HCT116 (cell line): ENCODE data around the gene LRP11. TPM values are rescaled to one million over a fixed set of nuclear protein-coding genes. Genes with fewer than 3 reads are reported as not detected.
A peak's percentile ranks its signal among the peaks of the same experiment; 100 is the strongest.

Experiments
- ATAC-seq: fragments of 200-7000 bp; cut with Tn5 transposase; 2 replicates; pipeline ENCODE4 v1.9.1; 2020; ENCODE audit warnings: mild to moderate bottlenecking, moderate library complexity
- BruUV-seq: library from RNA; stranded (reverse); fragments of 400-500 nt; replicated peaks from 2 replicates; lab custom pipeline; 2021; lab: Mats Ljungman, UMichigan
- CTCF ChIA-PET: fragments of 300-600 bp; sonication (Branson Sonifier 250); formaldehyde crosslinking; loops from one replicate; lab custom pipeline; 2021; ENCODE audit warnings: antibody characterized with exemption; lab: Charles Lee
- POLR2A ChIA-PET: fragments of 300-600, 350-600 bp; sonication (Branson Sonifier 250); formaldehyde crosslinking; loops from one replicate; lab custom pipeline; 2021; ENCODE audit warnings: antibody characterized with exemption; lab: Charles Lee
- RAD21 ChIA-PET, 2 experiments: fragments of 300-600 bp; sonication (Branson Sonifier 250); formaldehyde crosslinking; loops; one replicate each; lab custom pipeline; 2023; ENCODE audit warnings: low total read pairs in 2 of 2; ENCODE audit not compliant: uncharacterized antibody in 2 of 2, unreplicated experiment in 2 of 2, low non-redundant PET in 1 of 2; lab: Charles Lee
- DNase-seq: peaks from one replicate; pipeline ENCODE4 v3.0.0-alpha.2; 2010; ENCODE audit warnings: low read depth, low spot score
- H2AFZ ChIP-seq: fragments of 200-600 bp; shearing (Covaris generic), sonication (generic); 2 replicates; pipeline ENCODE4 v1.6.1; 2017; ENCODE audit warnings: low read depth, mixed run types, mixed read lengths, antibody characterized with exemption, low read length; ENCODE audit not compliant: poor library complexity, severe bottlenecking
- H3K27ac ChIP-seq: 2 replicates; pipeline ENCODE4 v1.5.1; 2012; ENCODE audit warnings: low read depth, low read length
- H3K27me3 ChIP-seq: fragments of 200-600 bp; sonication (generic); 2 replicates; pipeline ENCODE4 v1.6.1; 2016; ENCODE audit warnings: mixed run types, low read length, mixed read lengths; ENCODE audit not compliant: insufficient read depth
- H3K36me3 ChIP-seq, 2 experiments: fragments of 200-500 bp in 1 of 2; fragments of 200-600 bp in 1 of 2; sonication (Bioruptor generic) in 1 of 2; sonication (generic) in 1 of 2; 2 replicates each; pipeline versions ENCODE4 v1.5.1 to v1.6.1; 2014 to 2016; ENCODE audit warnings: low read length in 2 of 2, inconsistent platforms in 1 of 2, mixed read lengths in 1 of 2, mixed run types in 1 of 2; ENCODE audit not compliant: insufficient read depth in 2 of 2, control insufficient read depth in 1 of 2
- H3K4me1 ChIP-seq, 2 experiments: fragments of 200-600 bp in 1 of 2; sonication (generic) in 1 of 2; 2 replicates each; pipeline versions ENCODE4 v1.5.1 to v1.6.1; 2012 to 2017; ENCODE audit warnings: low read length in 2 of 2, inconsistent platforms in 1 of 2, mild to moderate bottlenecking in 1 of 2, mixed read lengths in 1 of 2, mixed run types in 1 of 2, moderate library complexity in 1 of 2; ENCODE audit not compliant: insufficient read depth in 2 of 2, control insufficient read depth in 1 of 2
- H3K4me2 ChIP-seq: fragments of 200-600 bp; sonication (generic); 2 replicates; pipeline ENCODE4 v1.6.1; 2017; ENCODE audit warnings: mixed run types, low read length, mixed read lengths
- H3K4me3 ChIP-seq, 2 experiments: fragments of 200-600 bp in 1 of 2; sonication (generic) in 1 of 2; replicated peaks in 1 of 2; 2 replicates each; pipeline ENCODE4 v1.5.1; 2011 to 2016; ENCODE audit warnings: low read length in 2 of 2, control low read depth in 1 of 2, low read depth in 1 of 2, mild to moderate bottlenecking in 1 of 2, mixed read lengths in 1 of 2, mixed run types in 1 of 2
- H3K79me2 ChIP-seq: fragments of 200-600 bp; sonication (generic); 2 replicates; pipeline ENCODE4 v1.6.1; 2017; ENCODE audit warnings: mild to moderate bottlenecking, mixed run types, low read length, moderate library complexity, mixed read lengths; ENCODE audit not compliant: insufficient read depth
- H3K9ac ChIP-seq: fragments of 200-600 bp; sonication (generic); 2 replicates; pipeline ENCODE4 v1.6.1; 2016; ENCODE audit warnings: low read length, mixed read lengths
- H3K9me2 ChIP-seq: fragments of 200-600 bp; sonication (generic), shearing (Covaris generic); 2 replicates; pipeline ENCODE4 v1.6.1; 2017; ENCODE audit warnings: mixed run types, mild to moderate bottlenecking, moderate library complexity; ENCODE audit not compliant: insufficient read depth
- H3K9me3 ChIP-seq, 2 experiments: fragments of 200-500 bp in 1 of 2; fragments of 200-600 bp in 1 of 2; sonication (Bioruptor generic) in 1 of 2; sonication (generic) in 1 of 2; 2 replicates each; pipeline ENCODE4 v1.6.1; 2014 to 2017; ENCODE audit warnings: low read length in 2 of 2, mixed read lengths in 2 of 2, inconsistent platforms in 1 of 2, low read depth in 1 of 2, mild to moderate bottlenecking in 1 of 2, mixed run types in 1 of 2, moderate library complexity in 1 of 2; ENCODE audit not compliant: control insufficient read depth in 1 of 2, insufficient read depth in 1 of 2
- H4K20me1 ChIP-seq: fragments of 200-600 bp; sonication (generic), shearing (Covaris generic); 2 replicates; pipeline ENCODE4 v1.6.1; 2017; ENCODE audit warnings: mixed run types, mild to moderate bottlenecking, moderate library complexity; ENCODE audit not compliant: insufficient read depth
- CBX3 ChIP-seq: IDR thresholded peaks from 2 replicates; pipeline ENCODE4 v1.6.1; 2012; ENCODE audit warnings: low read depth
- CTCF ChIP-seq, 3 experiments: fragments of 200-600 bp in 1 of 3; sonication (generic) in 1 of 3; IDR thresholded peaks in 2 of 3; conservative IDR thresholded peaks in 1 of 3; 2 replicates each; pipeline ENCODE4 v1.5.1; 2012 to 2017; ENCODE audit warnings: low read depth in 2 of 3, low read length in 2 of 3, antibody characterized with exemption in 1 of 3, borderline replicate concordance in 1 of 3, control low read depth in 1 of 3, mild to moderate bottlenecking in 1 of 3, mixed read lengths in 1 of 3, mixed run types in 1 of 3, moderate library complexity in 1 of 3; ENCODE audit not compliant: insufficient read depth in 1 of 3
- EGR1 ChIP-seq: IDR thresholded peaks from 2 replicates; pipeline ENCODE4 v1.6.1; 2012; ENCODE audit warnings: low read depth
- ELF1 ChIP-seq: IDR thresholded peaks from 2 replicates; pipeline ENCODE4 v1.6.1; 2012; ENCODE audit warnings: low read depth, borderline replicate concordance
- EZH2 ChIP-seq: fragments of 200-600 bp; sonication (generic); IDR thresholded peaks from 2 replicates; pipeline ENCODE4 v1.6.1; 2017; ENCODE audit warnings: antibody characterized with exemption, mixed run types
- FOSL1 ChIP-seq: IDR thresholded peaks from 2 replicates; pipeline ENCODE4 v1.6.1; 2012; ENCODE audit warnings: low read depth
- JUND ChIP-seq: IDR thresholded peaks from 2 replicates; pipeline ENCODE4 v1.6.1; 2012
- POLR2A ChIP-seq: IDR thresholded peaks from 2 replicates; pipeline ENCODE4 v1.7.0; 2011; ENCODE audit warnings: borderline replicate concordance; ENCODE audit not compliant: insufficient read depth, insufficient read length; ENCODE audit errors: extremely low read depth
- POLR2AphosphoS5 ChIP-seq: IDR thresholded peaks from 2 replicates; pipeline ENCODE4 v1.6.1; 2011; ENCODE audit warnings: mild to moderate bottlenecking, low read depth, low read length, moderate library complexity
- RAD21 ChIP-seq: IDR thresholded peaks from 2 replicates; pipeline ENCODE4 v1.6.1; 2012; ENCODE audit warnings: low read depth, mild to moderate bottlenecking
- REST ChIP-seq: IDR thresholded peaks from 2 replicates; pipeline ENCODE4 v1.6.1; 2012; ENCODE audit warnings: low read depth
- SIN3A ChIP-seq: IDR thresholded peaks from 2 replicates; pipeline ENCODE4 v1.6.1; 2012; ENCODE audit warnings: low read depth
- SP1 ChIP-seq: IDR thresholded peaks from 2 replicates; pipeline ENCODE4 v1.6.1; 2012; ENCODE audit warnings: low read depth
- SRF ChIP-seq: IDR thresholded peaks from 2 replicates; pipeline ENCODE4 v1.6.1; 2012; ENCODE audit warnings: low read depth
- TCF7L2 ChIP-seq: IDR thresholded peaks from 2 replicates; pipeline ENCODE4 v1.7.0; 2011; ENCODE audit warnings: borderline replicate concordance, inconsistent platforms; ENCODE audit not compliant: insufficient read depth, insufficient read length; ENCODE audit errors: extremely low read depth
- ZNF274 ChIP-seq: fragments of 200-500 bp; sonication (Bioruptor generic); IDR thresholded peaks from 2 replicates; pipeline ENCODE4 v1.6.1; 2014; ENCODE audit warnings: mild to moderate bottlenecking, low read depth, low read length, inconsistent platforms
- intact Hi-C: fragments of 100-400 bp; cut with micrococcal nuclease; formaldehyde crosslinking; loops from 2 replicates; pipeline ENCODE4 v1.10.0; 2022
- total RNA-seq: library from RNA; stranded (reverse); gene quantifications from one replicate; pipeline ENCODE4 v1.2.1, GENCODE V29; 2021; ENCODE audit not compliant: unreplicated experiment

LRP11 gene
- total RNA-seq, 1 experiment from 2014 or later: 27.8 TPM

GRCh38 chr6:149821492-149821891, 42.7 kb downstream of the LRP11 start (continued):
- TF ChIP-seq SIN3A: no peak
- no peak for TF ChIP-seq POLR2A
- no peak for TF ChIP-seq POLR2AphosphoS5
- no peak for TF ChIP-seq SP1
- no peak for TF ChIP-seq JUND
- TF ChIP-seq FOSL1: no peak
- no peak for TF ChIP-seq ELF1

- intact Hi-C loops: no loop called here
- ChIA-PET RAD21 (interaction anchor here in 1 of 2 experiments (0.7 kb wide), 1 partner anchor 16 kb away, joined by 4 read pairs; no protein-coding TSS in a partner anchor), POLR2A (no interaction called here)
Observed at GRCh38 chr6:149820506-149820905, 43.7 kb downstream of the LRP11 start.

GRCh38 chr6:149815788-149816187, 48.4 kb downstream of the LRP11 start:
- no TSS peak for BruUV-seq
- Histone ChIP-seq H3K4me1 (no peaks in the 10 kb centered on the region), H3K79me2 (no peaks in the 10 kb centered on the region), H2AFZ (no peak overlapping the region), H3K9ac (no peak overlapping the region), H3K9me2 (no peaks in the 10 kb centered on the region), H4K20me1 (no peaks in the 10 kb centered on the region), H3K9me3 (no peaks in the 10 kb centered on the region), H3K36me3 (peaks cover 1 to 3% of the 10 kb centered on the region in 2 experiments; a peak in 2 of 4 replicates), H3K27ac (no peak overlapping the region), H3K27me3 (no peaks in the 10 kb centered on the region), H3K4me3 (no peak overlapping the region), H3K4me2 (no peak overlapping the region)
- DNase-seq (no peak), ATAC-seq (no peak)
- intact Hi-C loops: no loop called here
- POLR2A ChIA-PET: no interaction called here
- RAD21 ChIA-PET: interaction anchor here in 1 of 2 experiments (0.7 kb wide), 1 partner anchor 62 kb away, joined by 3 read pairs; no protein-coding TSS in a partner anchor
- CTCF ChIA-PET: no interaction called here
- no peak for TF ChIP-seq SIN3A
- no peak for TF ChIP-seq ZNF274
- no peak for TF ChIP-seq JUND
- TF ChIP-seq SRF: no peak
- no peak for TF ChIP-seq EGR1
- TF ChIP-seq CTCF (IDR thresholded peaks at IDR 0.05 in 2 of 3, conservative IDR thresholded peaks at IDR 0.05 in 1 of 3; ENCODE audit: borderline replicate concordance in 1 of 3, insufficient read depth in 1 of 3, low read depth in 2 of 3, low read length in 2 of 3): no peak
- no peak for TF ChIP-seq POLR2AphosphoS5
- no peak for TF ChIP-seq REST
- TF ChIP-seq CBX3: no peak
- no peak for TF ChIP-seq EZH2

More at GRCh38 chr6:149820506-149820905, 43.7 kb downstream of the LRP11 start:
- Histone ChIP-seq H3K4me1 (no peaks in the 10 kb centered on the region), H3K9me3 (no peaks in the 10 kb centered on the region), H3K27ac (no peak overlapping the region), H3K79me2 (no peaks in the 10 kb centered on the region), H4K20me1 (no peaks in the 10 kb centered on the region), H3K4me2 (no peak overlapping the region), H3K9ac (no peak overlapping the region), H3K9me2 (no peaks in the 10 kb centered on the region), H2AFZ (no peak overlapping the region)
- CTCF ChIA-PET: interaction anchor here (1.1 kb wide), 1 partner anchor 14 kb away, joined by 3 read pairs; no protein-coding TSS in a partner anchor
- BruUV-seq: no TSS peak
- ATAC-seq (peak; percentile 50; the same call in 1 of the 2 replicates), DNase-seq (no peak)
- no peak for TF ChIP-seq TCF7L2
- TF ChIP-seq RAD21: 0 out of 2 replicates have a peak, but pooled peaks have one; percentile 5
- TF ChIP-seq, all 23 proteins: peak for 1
- Histone ChIP-seq H3K27me3 (no peaks in the 10 kb centered on the region), H3K36me3 (no peaks in the 10 kb centered on the region), H3K4me3 (no peak overlapping the region)
